IPS-20b (cell line): ENCODE results near the gene MED27.
A peak's percentile ranks its signal among the peaks of the same experiment; 100 is the strongest.

ENCODE experiments used
- H3K27ac ChIP-seq: one replicate; pipeline ENCODE4 v1.5.1; 2013; ENCODE audit warnings: low read length
- H3K27me3 ChIP-seq: 2 replicates; pipeline ENCODE4 v1.6.1; 2013; ENCODE audit warnings: mild to moderate bottlenecking, low read length, inconsistent platforms; ENCODE audit not compliant: insufficient read depth
- H3K36me3 ChIP-seq: 2 replicates; pipeline ENCODE4 v1.6.1; 2013; ENCODE audit warnings: low read depth, mild to moderate bottlenecking, inconsistent platforms, low read length, moderate library complexity; ENCODE audit not compliant: insufficient read depth
- H3K4me1 ChIP-seq: 2 replicates; pipeline ENCODE4 v1.6.1; 2013; ENCODE audit warnings: mild to moderate bottlenecking, control low read depth, inconsistent platforms, low read length, moderate library complexity; ENCODE audit not compliant: insufficient read depth
- H3K4me3 ChIP-seq: 2 replicates; pipeline ENCODE4 v1.5.1; 2013; ENCODE audit warnings: mild to moderate bottlenecking, low read length, inconsistent platforms
- H3K9ac ChIP-seq: 2 replicates; pipeline ENCODE4 v1.6.1; 2013; ENCODE audit warnings: low read depth, mild to moderate bottlenecking, inconsistent platforms, low read length, moderate library complexity
- H3K9me3 ChIP-seq: 2 replicates; pipeline ENCODE4 v1.6.1; 2013; ENCODE audit warnings: mild to moderate bottlenecking, low read depth, low read length, inconsistent platforms; ENCODE audit not compliant: insufficient read depth

Gene MED27

GRCh38 chr9:131950487-131950886 is 129.2 kb downstream of the MED27 start:
- Histone ChIP-seq H3K9ac (no peak overlapping the region), H3K36me3 (no peaks in the 10 kb centered on the region), H3K4me1 (no peaks in the 10 kb centered on the region), H3K4me3 (no peak overlapping the region), H3K27ac (no peak overlapping the region), H3K9me3 (no peaks in the 10 kb centered on the region), H3K27me3 (no peaks in the 10 kb centered on the region)

GRCh38 chr9:131946180-131946579 is 133.5 kb downstream of the MED27 start:
- Histone ChIP-seq H3K27ac (no peak overlapping the region), H3K27me3 (no peaks in the 10 kb centered on the region), H3K9me3 (no peaks in the 10 kb centered on the region), H3K4me3 (no peak overlapping the region), H3K9ac (no peak overlapping the region), H3K4me1 (peaks cover 22% of the 10 kb centered on the region), H3K36me3 (no peaks in the 10 kb centered on the region)

GRCh38 chr9:131943351-131943841 is 136.3 kb downstream of the MED27 start:
- Histone ChIP-seq H3K4me1 (peaks cover 22% of the 10 kb centered on the region), H3K27ac (no peak overlapping the region), H3K27me3 (no peaks in the 10 kb centered on the region), H3K36me3 (peaks cover 4% of the 10 kb centered on the region; the same call in 1 of the 2 replicates), H3K9ac (no peak overlapping the region), H3K9me3 (no peaks in the 10 kb centered on the region), H3K4me3 (peak overlapping the region; percentile 4; the same call in 1 of the 2 replicates)

GRCh38 chr9:131942146-131942720 is 137.4 kb downstream of the MED27 start:
- Histone ChIP-seq H3K4me1 (peaks cover 22% of the 10 kb centered on the region), H3K9me3 (no peaks in the 10 kb centered on the region), H3K9ac (no peak overlapping the region), H3K36me3 (peaks cover 4% of the 10 kb centered on the region; the same call in 1 of the 2 replicates), H3K27me3 (no peaks in the 10 kb centered on the region), H3K4me3 (no peak overlapping the region), H3K27ac (no peak overlapping the region)

- Histone ChIP-seq H3K4me1 (peaks cover 5% of the 10 kb centered on the region; the same call in 1 of the 2 replicates), H3K9me3 (no peaks in the 10 kb centered on the region; the same call in 1 of the 2 replicates), H3K27ac (no peak overlapping the region), H3K4me3 (no peak overlapping the region), H3K36me3 (peaks cover 4% of the 10 kb centered on the region; the same call in 1 of the 2 replicates), H3K9ac (no peak overlapping the region), H3K27me3 (no peaks in the 10 kb centered on the region)
These were observed 142.2 kb downstream of the MED27 start for GRCh38 chr9:131937451-131937850.

GRCh38 chr9:131936929-131937328 is 142.7 kb downstream of the MED27 start:
- H3K9me3 ChIP-seq, result no peaks in the 10 kb centered on the region; the same call in 1 of the 2 replicates
- H3K36me3 ChIP-seq, result peaks cover 4% of the 10 kb centered on the region; the same call in 1 of the 2 replicates
- H3K27me3 ChIP-seq, result no peaks in the 10 kb centered on the region
- H3K4me3 ChIP-seq, result no peak overlapping the region
- no peak overlapping the region for H3K9ac ChIP-seq
- no peaks in the 10 kb centered on the region for H3K4me1 ChIP-seq
- no peak overlapping the region for H3K27ac ChIP-seq

- Histone ChIP-seq H3K4me1 (no peaks in the 10 kb centered on the region), H3K27ac (no peak overlapping the region)
These were observed 145.0 kb downstream of the MED27 start for GRCh38 chr9:131934673-131935072.

GRCh38 chr9:131927091-131927490 is 152.6 kb downstream of the MED27 start:
- H3K27ac ChIP-seq, result no peak overlapping the region
- H3K27me3 ChIP-seq, result no peaks in the 10 kb centered on the region
- no peak overlapping the region for H3K4me3 ChIP-seq
- no peaks in the 10 kb centered on the region for H3K9me3 ChIP-seq
- H3K36me3 ChIP-seq, result no peaks in the 10 kb centered on the region
- H3K4me1 ChIP-seq, result peaks cover 13% of the 10 kb centered on the region; the same call in 1 of the 2 replicates
- H3K9ac ChIP-seq, result no peak overlapping the region

More at GRCh38 chr9:131934673-131935072, 145.0 kb downstream of the MED27 start:
- no peaks in the 10 kb centered on the region; the same call in 1 of the 2 replicates for H3K9me3 ChIP-seq
- H3K27me3 ChIP-seq, result no peaks in the 10 kb centered on the region
- no peak overlapping the region for H3K4me3 ChIP-seq
- peaks cover 4% of the 10 kb centered on the region; the same call in 1 of the 2 replicates for H3K36me3 ChIP-seq
- H3K9ac ChIP-seq, result no peak overlapping the region

GRCh38 chr9:131926360-131926922 is 153.2 kb downstream of the MED27 start:
- Histone ChIP-seq H3K27ac (no peak overlapping the region), H3K27me3 (no peaks in the 10 kb centered on the region)

GRCh38 chr9:131925677-131926177 is 153.9 kb downstream of the MED27 start:
- peaks cover 14% of the 10 kb centered on the region; the same call in 1 of the 2 replicates for H3K4me1 ChIP-seq
- H3K27me3 ChIP-seq, result no peaks in the 10 kb centered on the region
- H3K4me3 ChIP-seq, result no peak overlapping the region
- no peaks in the 10 kb centered on the region for H3K9me3 ChIP-seq
- no peak overlapping the region for H3K9ac ChIP-seq
- no peaks in the 10 kb centered on the region for H3K36me3 ChIP-seq
- H3K27ac ChIP-seq, result no peak overlapping the region

More at GRCh38 chr9:131926360-131926922, 153.2 kb downstream of the MED27 start:
- no peaks in the 10 kb centered on the region for H3K36me3 ChIP-seq
- no peaks in the 10 kb centered on the region for H3K9me3 ChIP-seq
- peaks cover 13% of the 10 kb centered on the region; the same call in 1 of the 2 replicates for H3K4me1 ChIP-seq
- H3K4me3 ChIP-seq, result no peak overlapping the region
- H3K9ac ChIP-seq, result no peak overlapping the region

- Histone ChIP-seq H3K4me3 (no peak overlapping the region), H3K27me3 (no peaks in the 10 kb centered on the region), H3K4me1 (peaks cover 19% of the 10 kb centered on the region; the same call in 1 of the 2 replicates), H3K9me3 (no peaks in the 10 kb centered on the region), H3K27ac (no peak overlapping the region), H3K36me3 (no peaks in the 10 kb centered on the region), H3K9ac (no peak overlapping the region)
These were observed 155.9 kb downstream of the MED27 start for GRCh38 chr9:131923766-131924165.
